Measurements from ENCODE around the gene BRD7. TPM values are rescaled to one million over a fixed set of nuclear protein-coding genes. Genes with fewer than 3 reads are reported as not detected.

Gene BRD7
- total and polyA plus RNA-seq, 4 donors = 13.3 to 34.3 (median 14.1) TPM

DNA sequence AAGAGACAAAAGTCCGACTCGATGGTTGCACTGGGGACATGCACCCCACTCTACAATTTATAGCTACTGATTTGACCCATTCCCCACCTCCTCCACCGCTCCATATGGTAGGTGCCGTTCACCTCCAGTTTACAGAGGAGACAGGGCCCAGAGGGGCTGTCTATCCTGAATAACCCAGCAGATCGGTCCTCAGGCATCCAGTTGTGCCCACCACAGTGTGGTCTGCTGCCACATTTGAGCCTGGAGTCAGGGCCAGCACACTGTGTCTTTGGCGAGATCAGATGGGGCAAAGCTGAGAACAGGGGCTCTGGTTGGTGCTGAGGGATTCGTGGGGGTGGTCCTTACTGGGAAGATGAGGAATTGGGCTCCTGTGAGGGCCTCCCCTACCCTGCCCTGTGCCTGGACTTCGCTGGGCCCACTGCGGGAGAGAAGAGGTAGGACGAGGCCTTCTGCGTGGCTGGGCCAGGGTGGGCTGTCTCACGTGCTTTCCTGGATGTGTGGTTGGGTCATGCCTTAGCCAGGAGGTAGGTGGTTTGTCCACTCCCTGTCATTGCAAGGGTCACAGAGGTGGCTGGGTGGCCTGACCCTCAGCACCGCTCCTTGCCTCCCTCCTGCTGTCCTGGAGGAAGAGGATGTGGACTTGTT, 99.6 kb downstream of the BRD7 start:
- Histone ChIP-seq H3K9me3 (ENCODE audit: control insufficient read depth in 4 of 4, low read length in 3 of 4) (no peaks in the 10 kb centered on the region), H3K27ac (ENCODE audit: low read depth in 1 of 2, low read length in 2 of 2) (no peak overlapping the region), H3K9ac (ENCODE audit: low read depth in 1 of 2, low read length in 2 of 2) (no peak overlapping the region), H3K4me1 (ENCODE audit: control insufficient read depth in 4 of 4, insufficient read depth in 4 of 4, low read length in 3 of 4) (peaks cover 0 to 4% (median 2%) of the 10 kb centered on the region in 4 donors), H3K4me3 (ENCODE audit: low read depth in 1 of 3, low read length in 3 of 3) (no peak overlapping the region), H3K36me3 (ENCODE audit: control insufficient read depth in 4 of 4, insufficient read depth in 3 of 4, low read depth in 1 of 4, low read length in 3 of 4) (no peaks in the 10 kb centered on the region), H3K27me3 (ENCODE audit: control insufficient read depth in 4 of 4, insufficient read depth in 4 of 4, low read length in 3 of 4) (no peaks in the 10 kb centered on the region)
- no peak for TF ChIP-seq TAF1 (conservative IDR thresholded peaks at IDR 0.05)
- no peak for TF ChIP-seq MAX (IDR thresholded peaks at IDR 0.05)
- no peak for TF ChIP-seq RXRA (IDR thresholded peaks at IDR 0.05)
- TF ChIP-seq FOXA1 (IDR thresholded peaks at IDR 0.05) = no peak
- TF ChIP-seq FOXA2 (IDR thresholded peaks at IDR 0.05) = no peak
- no peak for TF ChIP-seq JUND (IDR thresholded peaks at IDR 0.05)
- no peak for TF ChIP-seq CTCF (IDR thresholded peaks at IDR 0.05; ENCODE audit: low read depth, low read length, missing input control)
- TF ChIP-seq YY1 (IDR thresholded peaks at IDR 0.05) = no peak
- TF ChIP-seq NR2F2 (IDR thresholded peaks at IDR 0.05) = no peak
- TF ChIP-seq SP1 (IDR thresholded peaks at IDR 0.05) = no peak
- no peak for TF ChIP-seq HNF4A (conservative IDR thresholded peaks at IDR 0.05)
- TF ChIP-seq EGR1 (IDR thresholded peaks at IDR 0.05; ENCODE audit: low read depth in 2 of 2) = no peak
- no peak for TF ChIP-seq RAD21 (IDR thresholded peaks at IDR 0.05)
- TF ChIP-seq HNF4G (IDR thresholded peaks at IDR 0.05) = no peak
- no peak for TF ChIP-seq REST (IDR thresholded peaks at IDR 0.05)
- no peak for TF ChIP-seq ATF3 (IDR thresholded peaks at IDR 0.05)
- TF ChIP-seq, protein P1, sequence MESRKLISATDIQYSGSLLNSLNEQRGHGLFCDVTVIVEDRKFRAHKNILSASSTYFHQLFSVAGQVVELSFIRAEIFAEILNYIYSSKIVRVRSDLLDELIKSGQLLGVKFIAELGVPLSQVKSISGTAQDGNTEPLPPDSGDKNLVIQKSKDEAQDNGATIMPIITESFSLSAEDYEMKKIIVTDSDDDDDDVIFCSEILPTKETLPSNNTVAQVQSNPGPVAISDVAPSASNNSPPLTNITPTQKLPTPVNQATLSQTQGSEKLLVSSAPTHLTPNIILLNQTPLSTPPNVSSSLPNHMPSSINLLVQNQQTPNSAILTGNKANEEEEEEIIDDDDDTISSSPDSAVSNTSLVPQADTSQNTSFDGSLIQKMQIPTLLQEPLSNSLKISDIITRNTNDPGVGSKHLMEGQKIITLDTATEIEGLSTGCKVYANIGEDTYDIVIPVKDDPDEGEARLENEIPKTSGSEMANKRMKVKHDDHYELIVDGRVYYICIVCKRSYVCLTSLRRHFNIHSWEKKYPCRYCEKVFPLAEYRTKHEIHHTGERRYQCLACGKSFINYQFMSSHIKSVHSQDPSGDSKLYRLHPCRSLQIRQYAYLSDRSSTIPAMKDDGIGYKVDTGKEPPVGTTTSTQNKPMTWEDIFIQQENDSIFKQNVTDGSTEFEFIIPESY (IDR thresholded peaks at IDR 0.05) = no peak
- WGBS = 96% methylated on average over 13 of the region's 13 CpGs
- DNase-seq (ENCODE audit: low spot score) = no peak

All from liver (tissue), 9 donors.